HT1080 (cell line): ENCODE data around the gene PLAAT2. TPM values are rescaled to one million over a fixed set of nuclear protein-coding genes. Genes with fewer than 3 reads are reported as not detected.
"Not testable (repeated sequence)": the region's sequence is repeated elsewhere in the genome, so short reads cannot be mapped to it uniquely, and the experiment has no call there.

Source experiments
- DNase-seq: peaks from one replicate; pipeline ENCODE4 v3.0.0-alpha.2; 2015; ENCODE audit warnings: low read depth
- polyA plus RNA-seq, 2 experiments: library from polyadenylated mRNA; depleted of rRNA; stranded (reverse); fragments of >200 nt; gene quantifications; 2 replicates each; pipeline ENCODE4 v1.2.3, GENCODE V29; 2015
- total RNA-seq: library from RNA; depleted of rRNA; stranded (reverse); fragments of >200 nt; shearing (Covaris generic); gene quantifications from 2 replicates; pipeline ENCODE4 v1.2.3, GENCODE V29; 2014; rRNA removed

PLAAT2 gene
- total RNA-seq = not detected in 2 replicates
- 0.12 and 0.14 TPM in 2 replicates for polyA plus RNA-seq (2015; cell fraction: cytosol; rRNA removed)
- 0.28 TPM in 1 of 2 replicates, not detected in the other for polyA plus RNA-seq (2015; cell fraction: nucleus; rRNA removed)

- DNase-seq = no peak
These were observed at the start of gene PLAAT2 for GRCh38 chr11:63563201-63564055. Gene PLAAT2 (minus strand): TSS chr11:63563379. CDS start chr11:63563324, 55 bp downstream.

- DNase-seq = no peak
These were observed 49.0 kb upstream of the PLAAT2 start for GRCh38 chr11:63612181-63612580.

- DNase-seq = no peak
These were observed 48.2 kb upstream of the PLAAT2 start for GRCh38 chr11:63611395-63611747.

- peak; percentile 55 for DNase-seq
These were observed 47.6 kb upstream of the PLAAT2 start for GRCh38 chr11:63610604-63611394.

GRCh38 chr11:63609971-63610580 is 46.9 kb upstream of the PLAAT2 start:
- DNase-seq = peak; percentile 36

- peak; percentile 48 for DNase-seq
These were observed 46.4 kb upstream of the PLAAT2 start for GRCh38 chr11:63609536-63609935.

GRCh38 chr11:63608353-63609345 is 45.5 kb upstream of the PLAAT2 start:
- DNase-seq = peak; percentile 77

- DNase-seq = no peak
These were observed 40.0 kb upstream of the PLAAT2 start for GRCh38 chr11:63603180-63603518.

- DNase-seq = not testable (repeated sequence)
These were observed 39.4 kb upstream of the PLAAT2 start for GRCh38 chr11:63602290-63603179.

- peak; percentile 83 for DNase-seq
These were observed 36.3 kb upstream of the PLAAT2 start for GRCh38 chr11:63599211-63600122.

- DNase-seq = no peak
These were observed 35.4 kb upstream of the PLAAT2 start for GRCh38 chr11:63598556-63598955.

- DNase-seq = no peak
These were observed 32.1 kb upstream of the PLAAT2 start for GRCh38 chr11:63595296-63595695.

GRCh38 chr11:63592975-63593395 is 29.8 kb upstream of the PLAAT2 start:
- peak; percentile 29 for DNase-seq

- no peak for DNase-seq
These were observed 27.0 kb upstream of the PLAAT2 start for GRCh38 chr11:63590024-63590788.

GRCh38 chr11:63589000-63589399 is 25.8 kb upstream of the PLAAT2 start:
- no peak for DNase-seq

GRCh38 chr11:63586451-63587166 is 23.4 kb upstream of the PLAAT2 start:
- DNase-seq = no peak

GRCh38 chr11:63583357-63583677 is 20.1 kb upstream of the PLAAT2 start:
- peak; percentile 11 for DNase-seq
